ENCODE data around the gene FARP1. TPM values are rescaled to one million over a fixed set of nuclear protein-coding genes. Genes with fewer than 3 reads are reported as not detected.
A peak's percentile ranks its signal among the peaks of the same experiment; 100 is the strongest.

Gene FARP1
- total and polyA plus RNA-seq, 7 donors: 6.9 to 96.4 (median 32.9) TPM

DNA sequence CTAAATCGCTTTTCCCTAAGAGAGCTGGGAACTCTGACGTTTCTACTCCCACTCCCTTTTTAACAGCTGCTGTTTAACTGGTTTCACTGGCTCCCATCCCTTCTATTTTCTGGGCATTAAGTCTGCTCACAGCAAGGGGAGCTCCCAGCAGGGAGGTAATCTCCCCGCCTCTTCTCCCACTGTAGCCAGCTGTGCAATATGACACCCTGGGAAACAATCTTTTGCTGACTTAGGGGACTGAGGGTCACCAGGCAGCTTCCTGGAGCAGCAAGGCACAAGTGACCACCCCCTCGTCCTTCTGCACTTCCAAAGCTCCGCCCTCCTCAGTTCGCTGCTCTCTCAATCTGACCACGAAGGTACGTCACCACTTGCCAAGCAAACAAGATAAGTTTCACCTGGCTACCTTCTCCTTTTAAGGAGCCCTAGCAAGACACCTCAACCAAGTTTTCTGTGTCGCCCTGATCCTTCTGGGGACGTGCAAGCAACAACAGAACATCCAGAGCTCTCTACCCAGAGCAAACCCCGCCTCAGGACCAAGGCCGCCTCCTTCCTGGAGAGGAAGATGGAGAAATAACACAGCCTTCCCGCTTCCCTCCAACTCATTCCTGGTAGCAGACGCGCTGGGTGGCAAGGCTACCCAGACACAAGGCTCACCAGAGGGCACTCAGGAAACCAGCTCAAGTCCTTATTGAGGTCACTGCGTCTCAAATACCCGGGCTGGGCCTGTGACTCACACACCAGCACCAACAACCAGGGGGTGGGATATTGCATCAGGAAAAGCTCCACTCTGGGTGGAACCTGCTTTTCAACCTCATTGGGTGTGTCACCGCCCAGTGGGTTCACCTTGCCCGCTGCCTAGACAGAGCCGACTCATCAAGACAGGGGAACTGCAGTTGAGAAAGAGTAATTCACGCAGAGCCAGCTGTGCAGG is 341.7 kb downstream of the FARP1 start:
- intact Hi-C loops (cut with DNase I): no loop called here
- DNase-seq: peak; percentile 91
- peaks cover 0 to 100% (median 96%) of the 10 kb centered on the region in 4 donors for H3K4me1 ChIP-seq
- peak overlapping the region; percentile 73 to 88 (median 81) for H3K27ac ChIP-seq
- TF ChIP-seq POLR2AphosphoS5 (IDR thresholded peaks at IDR 0.05) (peak; percentile 25 to 51 (median 40)), EP300 (IDR thresholded peaks at IDR 0.05) (peak in 2 of 4 donors; percentile 19 to 46), POLR2A (IDR thresholded peaks at IDR 0.05) (peak in 1 of 2 donors; percentile 9), CTCF (IDR thresholded peaks at IDR 0.05) (no peak)
- H3K4me3 ChIP-seq: no peak overlapping the region
- WGBS, 2 donors: 8 to 42% methylated on average over 21 of the region's 21 CpGs
- no peaks in the 10 kb centered on the region for H3K9me3 ChIP-seq
- no peaks in the 10 kb centered on the region for H3K36me3 ChIP-seq
- H3K27me3 ChIP-seq: no peaks in the 10 kb centered on the region

GRCh38 chr13:98485561-98485960 is 342.7 kb downstream of the FARP1 start:
- Histone ChIP-seq H3K4me3 (no peak overlapping the region), H3K4me1 (peaks cover 0 to 100% (median 97%) of the 10 kb centered on the region in 4 donors), H3K27me3 (no peaks in the 10 kb centered on the region), H3K27ac (peak overlapping the region; percentile 73 to 88 (median 81)), H3K36me3 (no peaks in the 10 kb centered on the region), H3K9me3 (no peaks in the 10 kb centered on the region)
- TF ChIP-seq EP300 (IDR thresholded peaks at IDR 0.05) (no peak), CTCF (IDR thresholded peaks at IDR 0.05) (no peak), POLR2AphosphoS5 (IDR thresholded peaks at IDR 0.05) (no peak), POLR2A (IDR thresholded peaks at IDR 0.05) (no peak)
- WGBS, 2 donors: 91 to 93% methylated on average over 11 of the region's 11 CpGs
- intact Hi-C loops (cut with DNase I): no loop called here
- no peak for DNase-seq

DNA sequence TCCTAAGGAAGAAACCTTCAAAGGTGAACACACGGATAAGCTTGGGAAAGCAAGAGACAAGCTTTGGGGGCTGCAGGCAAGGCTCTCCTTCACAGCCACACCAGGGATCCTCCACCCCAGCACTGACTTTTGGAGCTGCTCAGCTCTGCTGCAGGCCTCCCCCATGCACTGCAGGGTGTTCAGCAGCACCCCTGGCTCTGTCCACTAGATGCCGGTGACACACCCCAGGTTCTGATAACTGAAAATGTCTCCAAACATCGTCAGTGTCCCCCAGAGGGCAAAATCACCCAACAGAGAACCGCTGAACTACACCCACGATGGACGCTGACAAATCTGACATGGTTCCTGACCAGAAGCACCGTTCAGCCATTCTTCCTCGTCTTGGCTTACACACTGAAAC is 343.5 kb downstream of the FARP1 start:
- intact Hi-C loops (cut with DNase I): no loop called here
- no peaks in the 10 kb centered on the region for H3K9me3 ChIP-seq
- H3K4me1 ChIP-seq: peaks cover 0 to 100% (median 97%) of the 10 kb centered on the region in 4 donors
- no peak overlapping the region for H3K4me3 ChIP-seq
- no peaks in the 10 kb centered on the region for H3K27me3 ChIP-seq
- TF ChIP-seq POLR2AphosphoS5 (IDR thresholded peaks at IDR 0.05) (no peak), EP300 (IDR thresholded peaks at IDR 0.05) (no peak), POLR2A (IDR thresholded peaks at IDR 0.05) (no peak), CTCF (IDR thresholded peaks at IDR 0.05) (no peak)
- no peaks in the 10 kb centered on the region for H3K36me3 ChIP-seq
- 90 to 92% methylated on average over 8 of the region's 8 CpGs for WGBS, 2 donors
- no peak for DNase-seq
- H3K27ac ChIP-seq: peak overlapping the region in 3 of 4 donors; percentile 78 to 88 (median 84)

DNA sequence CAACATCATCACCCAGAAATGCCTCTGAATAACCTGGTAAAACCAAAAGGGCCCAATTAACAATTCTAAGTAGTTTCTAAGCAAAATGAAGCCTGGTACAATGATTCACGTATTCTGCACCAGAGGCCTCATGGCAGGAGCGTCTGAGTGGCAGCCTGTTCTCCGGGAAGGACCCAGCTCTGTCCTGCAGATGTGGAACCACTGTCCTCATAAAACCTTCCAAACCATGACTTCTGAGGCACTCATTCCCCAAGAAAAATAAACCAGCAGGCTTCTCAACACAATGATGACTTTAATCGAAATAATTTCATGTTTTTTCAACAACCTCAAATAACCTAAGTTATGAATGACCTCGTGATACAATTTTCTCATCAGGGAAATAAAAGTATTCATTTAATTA is 344.1 kb downstream of the FARP1 start:
- intact Hi-C loops (cut with DNase I): no loop called here
- Histone ChIP-seq H3K4me1 (peaks cover 0 to 100% (median 92%) of the 10 kb centered on the region in 4 donors), H3K4me3 (no peak overlapping the region), H3K27me3 (no peaks in the 10 kb centered on the region), H3K27ac (peak overlapping the region in 3 of 4 donors; percentile 78 to 88 (median 84)), H3K9me3 (no peaks in the 10 kb centered on the region), H3K36me3 (no peaks in the 10 kb centered on the region)
- no peak for TF ChIP-seq EP300 (IDR thresholded peaks at IDR 0.05)
- TF ChIP-seq POLR2A (IDR thresholded peaks at IDR 0.05): no peak
- no peak for TF ChIP-seq CTCF (IDR thresholded peaks at IDR 0.05)
- no peak for TF ChIP-seq POLR2AphosphoS5 (IDR thresholded peaks at IDR 0.05)
- 92 to 95% methylated on average over 5 of the region's 5 CpGs for WGBS, 2 donors
- no peak for DNase-seq

Data from sigmoid colon (tissue), 7 donors.